HG03135 (cell line): ENCODE results near the gene CES2.
"Not testable (repeated sequence)": the region's sequence is repeated elsewhere in the genome, so short reads cannot be mapped to it uniquely, and the experiment has no call there.

Experiments used
- ATAC-seq: cut with Tn5 transposase; IDR thresholded peaks from one replicate; pipeline ENCODE4 v1.9.1; 2021; ENCODE audit warnings: mild to moderate bottlenecking, moderate library complexity; ENCODE audit not compliant: unreplicated experiment

Gene CES2

DNA sequence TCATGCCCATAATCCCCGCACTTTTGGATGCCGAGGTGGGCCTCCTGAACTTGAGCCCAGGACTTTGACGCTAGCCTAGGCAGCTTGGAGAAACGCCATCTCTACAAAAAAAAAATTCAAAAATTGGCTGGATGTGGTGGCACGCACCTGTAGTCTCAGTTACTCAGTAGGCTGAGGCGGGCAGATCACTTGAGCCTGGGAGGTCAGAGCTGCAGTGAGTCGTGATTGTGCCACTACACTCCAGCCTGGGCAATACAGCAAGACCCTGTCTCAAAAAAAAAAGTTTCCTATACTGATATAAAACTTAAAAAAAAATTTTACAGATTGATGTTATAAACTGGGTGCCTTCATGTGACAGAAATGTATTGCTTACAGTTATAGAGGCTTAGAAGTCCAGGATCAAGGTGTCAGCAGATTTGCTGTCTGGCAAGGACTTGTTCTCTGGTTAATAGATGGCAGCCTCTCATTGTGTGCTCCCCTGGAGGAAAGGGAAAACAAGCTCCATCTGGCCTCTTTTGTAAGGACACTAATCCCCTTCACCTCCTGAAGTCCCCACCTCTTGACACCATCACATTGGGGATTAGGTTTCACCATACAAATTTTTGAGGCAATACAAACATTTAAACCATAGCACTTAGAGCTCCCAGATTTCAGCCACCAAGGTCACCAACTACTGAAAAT, 17.3 kb downstream of the CES2 start:
- no peak for ATAC-seq

- no peak for ATAC-seq
Observed at GRCh38 chr16:66953462-66954096, 18.3 kb downstream of the CES2 start.

GRCh38 chr16:66954097-66954659, 18.9 kb downstream of the CES2 start:
- ATAC-seq, result no peak

- ATAC-seq, result not testable (repeated sequence)
Observed at GRCh38 chr16:66955363-66956153, 20.2 kb downstream of the CES2 start.

DNA sequence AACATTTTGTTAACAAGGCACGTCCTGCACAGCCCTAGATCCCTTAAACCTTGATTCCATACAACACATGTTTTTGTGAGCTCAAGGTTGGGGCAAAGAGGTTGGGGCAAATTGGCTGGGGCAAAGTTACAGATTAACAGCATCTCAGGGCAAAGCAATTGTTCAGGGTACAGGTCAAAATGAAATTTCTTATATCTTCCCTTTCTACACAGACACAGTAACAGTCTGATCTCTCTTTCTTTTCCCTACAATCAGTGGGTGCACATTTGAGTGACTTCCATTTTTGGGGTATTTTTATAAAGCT, 20.8 kb downstream of the CES2 start:
- ATAC-seq, result not testable (repeated sequence)

GRCh38 chr16:66958857-66959703, 23.8 kb downstream of the CES2 start:
- ATAC-seq, result no peak

- ATAC-seq, result no peak
Observed at GRCh38 chr16:66959704-66960161, 24.4 kb downstream of the CES2 start.

DNA sequence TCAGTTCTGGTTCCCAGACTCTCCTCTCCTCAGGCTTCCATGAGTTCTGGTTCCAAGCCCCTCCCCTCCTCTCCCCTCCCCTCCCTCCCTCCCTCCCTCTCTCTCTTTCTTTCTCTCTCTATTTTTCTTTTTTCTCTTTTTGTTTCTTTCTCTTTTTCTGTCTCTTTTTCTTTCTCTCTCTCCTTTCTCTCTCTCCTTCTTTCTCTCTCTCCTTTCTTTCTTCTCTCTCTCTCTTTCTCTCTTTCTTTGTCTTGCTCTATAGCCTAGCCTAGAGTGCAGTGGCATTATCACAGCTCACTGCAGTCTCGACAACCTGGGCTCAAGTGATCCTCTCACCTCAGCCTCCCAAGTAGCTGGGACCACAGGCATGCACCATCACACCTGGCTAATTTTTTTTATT, 25.0 kb downstream of the CES2 start:
- no peak for ATAC-seq

- no peak for ATAC-seq
Observed at GRCh38 chr16:66961065-66961744, 25.9 kb downstream of the CES2 start, which contains the start of gene CES3. Gene CES3, plus strand, starts transcription at chr16:66961266. Its CDS starts 42 bp downstream, at chr16:66961308.

DNA sequence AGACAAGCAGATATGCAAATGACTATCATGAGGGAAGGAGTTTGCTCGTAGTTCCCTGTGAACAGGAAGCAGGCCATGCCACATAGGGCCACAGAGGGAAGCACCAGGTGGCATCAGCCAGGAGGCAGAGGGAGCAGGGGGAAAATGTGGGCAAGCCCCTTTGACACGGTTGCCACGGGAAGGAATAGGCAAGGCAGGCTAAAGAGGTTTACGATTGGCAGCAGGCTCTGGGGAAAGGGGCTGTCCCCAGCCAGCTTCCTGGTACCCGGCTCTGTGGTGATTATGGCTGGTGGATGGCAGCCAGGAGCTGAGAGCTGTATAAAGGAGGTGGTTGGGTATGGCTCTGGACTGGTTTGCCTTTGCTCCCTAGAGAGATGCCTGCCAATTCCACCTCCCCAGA, 26.6 kb downstream of the CES2 start:
- ATAC-seq, result no peak

- no peak for ATAC-seq
Observed at GRCh38 chr16:66964049-66964448, 28.7 kb downstream of the CES2 start.

DNA sequence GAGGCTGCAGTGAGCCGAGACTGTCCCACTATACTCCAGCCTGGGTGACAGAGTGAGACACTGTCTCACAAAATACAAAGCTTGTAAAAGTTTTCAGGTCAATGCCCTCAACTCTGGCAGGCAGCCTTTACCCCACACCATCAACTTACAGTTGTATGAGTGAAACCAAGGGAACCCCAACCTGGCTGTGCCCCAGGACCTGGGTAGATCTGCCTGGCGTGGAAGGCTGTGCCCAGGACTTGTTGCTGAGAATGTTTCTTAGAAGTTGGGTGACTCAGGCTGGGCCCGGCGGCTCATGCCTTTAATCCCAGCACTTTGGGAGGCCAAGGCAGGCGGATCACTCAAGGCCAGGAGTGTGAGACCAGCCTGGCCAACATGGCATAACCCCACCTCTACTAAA, 33.5 kb downstream of the CES2 start:
- no peak for ATAC-seq

DNA sequence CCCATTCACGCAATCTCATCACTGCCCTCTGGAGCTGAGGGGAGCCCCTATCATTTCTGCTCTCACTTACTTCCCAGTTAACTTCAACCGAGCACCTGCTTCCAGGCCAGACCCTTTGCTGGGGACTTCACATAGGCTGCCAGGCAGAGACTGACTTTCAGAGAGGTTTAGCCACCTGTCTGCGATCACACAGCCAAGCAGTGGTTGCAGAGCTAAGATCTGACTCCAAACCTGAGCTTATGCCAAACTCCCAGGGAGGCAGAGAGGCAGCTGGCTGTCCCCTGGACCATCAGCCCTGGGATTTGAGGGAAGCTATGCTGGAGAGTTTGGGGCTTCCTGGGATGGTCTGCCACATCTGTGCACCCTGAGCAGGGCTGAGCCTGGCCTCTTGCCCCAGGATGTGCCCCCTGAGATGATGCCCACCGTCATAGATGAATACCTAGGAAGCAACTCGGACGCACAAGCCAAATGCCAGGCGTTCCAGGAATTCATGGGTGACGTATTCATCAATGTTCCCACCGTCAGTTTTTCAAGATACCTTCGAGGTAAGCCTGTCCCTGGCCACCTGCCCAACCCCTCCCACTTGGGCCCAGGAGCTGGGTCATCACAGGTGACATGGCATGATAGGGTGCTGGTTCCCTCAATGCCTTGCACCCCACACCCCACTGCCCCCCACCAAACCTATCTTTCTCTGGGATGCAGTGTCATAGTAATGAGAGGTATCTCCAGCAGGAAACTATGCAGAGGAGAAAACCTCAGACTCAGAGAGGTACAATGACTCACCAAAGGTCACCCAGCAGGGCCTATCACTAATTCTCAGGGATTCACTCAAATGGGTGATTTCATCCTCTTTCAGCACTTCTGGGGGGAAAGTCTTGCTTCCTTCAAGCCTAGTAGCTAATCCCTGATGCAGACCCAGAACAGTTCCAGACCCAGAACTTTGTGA, 35.7 kb downstream of the CES2 start:
- no peak for ATAC-seq

DNA sequence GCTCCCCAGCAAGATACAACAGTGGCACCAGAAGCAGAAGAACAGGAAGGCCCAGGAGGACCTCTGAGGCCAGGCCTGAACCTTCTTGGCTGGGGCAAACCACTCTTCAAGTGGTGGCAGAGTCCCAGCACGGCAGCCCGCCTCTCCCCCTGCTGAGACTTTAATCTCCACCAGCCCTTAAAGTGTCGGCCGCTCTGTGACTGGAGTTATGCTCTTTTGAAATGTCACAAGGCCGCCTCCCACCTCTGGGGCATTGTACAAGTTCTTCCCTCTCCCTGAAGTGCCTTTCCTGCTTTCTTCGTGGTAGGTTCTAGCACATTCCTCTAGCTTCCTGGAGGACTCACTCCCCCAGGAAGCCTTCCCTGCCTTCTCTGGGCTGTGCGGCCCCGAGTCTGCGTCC, 37.7 kb downstream of the CES2 start:
- ATAC-seq, result no peak

DNA sequence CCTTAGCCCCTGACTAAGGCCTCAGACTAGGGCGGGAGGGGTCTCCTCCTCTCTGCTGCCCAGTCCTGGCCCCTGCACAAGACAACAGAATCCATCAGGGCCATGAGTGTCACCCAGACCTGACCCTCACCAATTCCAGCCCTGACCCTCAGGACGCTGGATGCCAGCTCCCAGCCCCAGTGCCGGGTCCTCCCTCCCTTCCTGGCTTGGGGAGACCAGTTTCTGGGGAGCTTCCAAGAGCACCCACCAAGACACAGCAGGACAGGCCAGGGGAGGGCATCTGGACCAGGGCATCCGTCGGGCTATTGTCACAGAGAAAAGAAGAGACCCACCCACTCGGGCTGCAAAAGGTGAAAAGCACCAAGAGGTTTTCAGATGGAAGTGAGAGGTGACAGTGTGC, 38.4 kb downstream of the CES2 start:
- ATAC-seq, result no peak

DNA sequence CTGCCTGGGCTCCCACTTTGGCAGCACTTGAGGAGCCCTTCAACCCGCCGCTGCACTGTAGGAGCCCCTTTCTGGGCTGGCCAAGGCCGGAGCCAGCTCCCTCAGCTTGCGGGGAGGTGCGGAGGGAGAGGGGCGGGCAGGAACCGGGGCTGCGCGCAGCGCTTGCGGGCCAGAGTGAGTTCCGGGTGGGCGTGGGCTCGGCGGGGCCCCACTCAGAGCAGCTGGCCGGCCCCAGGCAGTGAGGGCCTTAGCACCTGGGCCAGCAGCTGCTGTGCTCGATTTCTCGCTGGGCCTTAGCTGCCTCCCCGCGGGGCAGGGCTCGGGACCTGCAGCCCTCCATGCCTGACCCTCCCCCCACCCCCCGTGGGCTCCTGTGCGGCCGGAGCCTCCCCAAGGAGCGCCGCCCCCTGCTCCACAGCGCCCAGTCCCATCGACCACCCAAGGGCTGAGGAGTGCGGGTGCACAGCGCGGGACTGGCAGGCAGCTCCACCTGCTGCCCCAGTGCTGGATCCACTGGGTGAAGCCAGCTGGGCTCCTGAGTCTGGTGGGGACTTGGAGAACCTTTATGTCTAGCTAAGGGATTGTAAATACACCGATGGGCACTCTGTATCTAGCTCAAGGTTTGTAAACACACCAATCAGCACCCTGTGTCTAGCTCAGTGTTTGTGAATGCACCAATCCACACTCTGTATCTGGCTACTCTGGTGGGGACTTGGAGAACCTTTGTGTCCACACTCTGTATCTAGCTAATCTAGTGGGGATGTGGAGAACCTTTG, 39.0 kb downstream of the CES2 start:
- ATAC-seq, result not testable (repeated sequence)

GRCh38 chr16:66974932-66975246, 39.6 kb downstream of the CES2 start:
- ATAC-seq, result not testable (repeated sequence)

DNA sequence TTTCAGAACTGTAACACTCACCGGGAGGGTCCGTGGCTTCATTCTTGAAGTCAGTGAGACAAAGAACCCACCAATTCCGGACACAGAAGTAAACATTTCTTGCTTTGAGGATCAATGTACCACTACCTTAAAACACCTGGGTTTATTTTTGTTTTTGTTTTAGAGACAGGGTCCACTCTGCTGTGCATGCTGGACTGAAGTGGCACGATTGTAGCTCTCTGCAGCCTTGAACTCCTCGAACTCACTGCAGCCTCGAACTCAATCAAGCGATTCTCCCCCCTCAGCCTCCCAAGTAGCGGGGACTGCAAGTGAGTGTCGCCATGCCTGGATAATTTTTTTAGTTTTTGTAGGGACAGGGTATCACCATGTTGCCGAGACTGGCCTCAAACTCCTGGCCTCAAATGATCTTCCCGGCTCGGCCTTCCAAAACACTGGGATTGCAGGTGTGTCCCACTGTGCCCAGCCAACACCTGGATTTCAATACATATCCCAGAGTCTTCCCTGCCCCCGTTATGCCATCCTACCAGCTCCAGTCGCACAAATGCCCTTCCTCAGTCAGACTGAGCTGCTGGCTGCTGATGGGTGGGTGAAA, 40.1 kb downstream of the CES2 start:
- no peak for ATAC-seq
